ENCODE measurements around the gene PLEKHM3. TPM values are rescaled to one million over a fixed set of nuclear protein-coding genes. Genes with fewer than 3 reads are reported as not detected.

PLEKHM3 gene
- total RNA-seq, 1 experiment from 2014 or later, result 2.5 TPM

- Histone ChIP-seq H3K27ac (ENCODE audit: low read length) (no peak overlapping the region), H3K4me1 (ENCODE audit: control insufficient read depth, insufficient read depth, low read length) (no peaks in the 10 kb centered on the region), H3K36me3 (ENCODE audit: control insufficient read depth, insufficient read depth, low read length) (no peaks in the 10 kb centered on the region), H3K4me3 (ENCODE audit: low read depth in 2 of 2, low read length in 2 of 2) (no peak overlapping the region), H3K27me3 (ENCODE audit: control insufficient read depth, insufficient read depth, low read length) (no peaks in the 10 kb centered on the region), H3K9me3 (ENCODE audit: control insufficient read depth, insufficient read depth, low read depth, low read length) (no peaks in the 10 kb centered on the region)
- TF ChIP-seq SIN3A (IDR thresholded peaks at IDR 0.05; ENCODE audit: borderline replicate concordance, insufficient read depth, low read depth, low read length) (no peak), TCF7L2 (IDR thresholded peaks at IDR 0.05; ENCODE audit: low read depth, low read length) (no peak), POLR2AphosphoS5 (IDR thresholded peaks at IDR 0.05; ENCODE audit: low read depth, low read length) (no peak), CTCF (IDR thresholded peaks at IDR 0.05) (no peak)
- TF ChIP-seq, protein P1, sequence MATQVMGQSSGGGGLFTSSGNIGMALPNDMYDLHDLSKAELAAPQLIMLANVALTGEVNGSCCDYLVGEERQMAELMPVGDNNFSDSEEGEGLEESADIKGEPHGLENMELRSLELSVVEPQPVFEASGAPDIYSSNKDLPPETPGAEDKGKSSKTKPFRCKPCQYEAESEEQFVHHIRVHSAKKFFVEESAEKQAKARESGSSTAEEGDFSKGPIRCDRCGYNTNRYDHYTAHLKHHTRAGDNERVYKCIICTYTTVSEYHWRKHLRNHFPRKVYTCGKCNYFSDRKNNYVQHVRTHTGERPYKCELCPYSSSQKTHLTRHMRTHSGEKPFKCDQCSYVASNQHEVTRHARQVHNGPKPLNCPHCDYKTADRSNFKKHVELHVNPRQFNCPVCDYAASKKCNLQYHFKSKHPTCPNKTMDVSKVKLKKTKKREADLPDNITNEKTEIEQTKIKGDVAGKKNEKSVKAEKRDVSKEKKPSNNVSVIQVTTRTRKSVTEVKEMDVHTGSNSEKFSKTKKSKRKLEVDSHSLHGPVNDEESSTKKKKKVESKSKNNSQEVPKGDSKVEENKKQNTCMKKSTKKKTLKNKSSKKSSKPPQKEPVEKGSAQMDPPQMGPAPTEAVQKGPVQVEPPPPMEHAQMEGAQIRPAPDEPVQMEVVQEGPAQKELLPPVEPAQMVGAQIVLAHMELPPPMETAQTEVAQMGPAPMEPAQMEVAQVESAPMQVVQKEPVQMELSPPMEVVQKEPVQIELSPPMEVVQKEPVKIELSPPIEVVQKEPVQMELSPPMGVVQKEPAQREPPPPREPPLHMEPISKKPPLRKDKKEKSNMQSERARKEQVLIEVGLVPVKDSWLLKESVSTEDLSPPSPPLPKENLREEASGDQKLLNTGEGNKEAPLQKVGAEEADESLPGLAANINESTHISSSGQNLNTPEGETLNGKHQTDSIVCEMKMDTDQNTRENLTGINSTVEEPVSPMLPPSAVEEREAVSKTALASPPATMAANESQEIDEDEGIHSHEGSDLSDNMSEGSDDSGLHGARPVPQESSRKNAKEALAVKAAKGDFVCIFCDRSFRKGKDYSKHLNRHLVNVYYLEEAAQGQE (IDR thresholded peaks at IDR 0.05; ENCODE audit: insufficient read depth in 1 of 2, low read depth in 2 of 2, low read length in 1 of 2), result no peak
- BruUV-seq (replicated peaks), result no TSS peak
- no peak for ATAC-seq
- ChIA-PET CTCF (no interaction called here), POLR2A (no interaction called here)
- no peak for DNase-seq (ENCODE audit: low read depth, low spot score)
- in situ Hi-C loops (cut with HindIII; ENCODE audit: low pct_unique_long_range_greater_than_20kb, low sequenced_read_pairs), result no loop called here
- intact Hi-C loops (cut with micrococcal nuclease; ENCODE audit: unreplicated experiment), result no loop called here
These were observed 38.2 kb downstream of the PLEKHM3 start for GRCh38 chr2:207987025-207987716.

- Histone ChIP-seq H3K27me3 (ENCODE audit: control insufficient read depth, insufficient read depth, low read length) (no peaks in the 10 kb centered on the region), H3K4me1 (ENCODE audit: control insufficient read depth, insufficient read depth, low read length) (no peaks in the 10 kb centered on the region), H3K27ac (ENCODE audit: low read length) (no peak overlapping the region), H3K9me3 (ENCODE audit: control insufficient read depth, insufficient read depth, low read depth, low read length) (no peaks in the 10 kb centered on the region), H3K4me3 (ENCODE audit: low read depth in 2 of 2, low read length in 2 of 2) (no peak overlapping the region), H3K36me3 (ENCODE audit: control insufficient read depth, insufficient read depth, low read length) (no peaks in the 10 kb centered on the region)
- in situ Hi-C loops (cut with HindIII; ENCODE audit: low pct_unique_long_range_greater_than_20kb, low sequenced_read_pairs), result no loop called here
- POLR2A ChIA-PET, result no interaction called here
- intact Hi-C loops (cut with micrococcal nuclease; ENCODE audit: unreplicated experiment), result no loop called here
- BruUV-seq (replicated peaks), result no TSS peak
- DNase-seq (ENCODE audit: low read depth, low spot score), result no peak
- TF ChIP-seq POLR2AphosphoS5 (IDR thresholded peaks at IDR 0.05; ENCODE audit: low read depth, low read length) (no peak), CTCF (IDR thresholded peaks at IDR 0.05) (no peak), TCF7L2 (IDR thresholded peaks at IDR 0.05; ENCODE audit: low read depth, low read length) (no peak), SIN3A (IDR thresholded peaks at IDR 0.05; ENCODE audit: borderline replicate concordance, insufficient read depth, low read depth, low read length) (no peak)
- TF ChIP-seq, protein P1 (IDR thresholded peaks at IDR 0.05; ENCODE audit: insufficient read depth in 1 of 2, low read depth in 2 of 2, low read length in 1 of 2), result no peak
- CTCF ChIA-PET, result no interaction called here
- ATAC-seq, result no peak
These were observed 40.4 kb downstream of the PLEKHM3 start for GRCh38 chr2:207984765-207985480.

All from Panc1 (cell line).